ENCODE measurements around the gene ELOVL2.
"Not testable (repeated sequence)": the region's sequence is repeated elsewhere in the genome, so short reads cannot be mapped to it uniquely, and the experiment has no call there.

The ELOVL2 gene

DNA sequence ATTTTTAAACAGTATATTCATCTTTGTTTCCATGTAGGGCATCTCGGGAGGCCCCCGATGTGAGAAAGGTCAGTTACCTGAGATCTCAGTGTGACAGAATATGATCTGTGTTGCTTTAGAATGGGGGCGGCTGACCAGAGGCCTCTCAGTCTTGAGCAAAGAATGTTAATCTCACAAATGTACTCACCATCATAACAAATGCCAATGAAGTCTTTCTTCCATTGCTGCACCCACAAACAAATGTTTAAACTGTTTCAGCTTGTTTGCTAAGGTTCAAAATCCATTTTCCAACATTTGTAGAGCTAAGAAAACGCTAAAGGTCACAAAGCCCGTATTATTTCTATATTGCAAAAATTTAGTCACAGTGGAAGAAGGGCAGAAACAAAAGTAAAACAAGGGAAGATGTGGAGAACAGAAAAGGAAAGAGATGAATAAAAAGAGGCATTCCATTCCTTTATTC is 31.8 kb downstream of the ELOVL2 start:
- Histone ChIP-seq H3K4me1 (ENCODE audit: control insufficient read depth, insufficient read depth, low read length, poor library complexity, severe bottlenecking) (no peaks in the 10 kb centered on the region), H3K9me3 (ENCODE audit: control insufficient read depth, low read length) (no peaks in the 10 kb centered on the region), H3K4me3 (ENCODE audit: insufficient read depth, low read depth, low read length, poor library complexity, severe bottlenecking) (no peak overlapping the region), H3K27me3 (replicated peaks; ENCODE audit: control insufficient read depth, insufficient read depth, low read length, poor library complexity, severe bottlenecking) (no peaks in the 10 kb centered on the region), H3K27ac (ENCODE audit: insufficient read depth, low read length, poor library complexity, severe bottlenecking) (no peak overlapping the region), H3K36me3 (ENCODE audit: control insufficient read depth, insufficient read depth, low read length) (no peaks in the 10 kb centered on the region)
- DNase-seq = no peak

DNA sequence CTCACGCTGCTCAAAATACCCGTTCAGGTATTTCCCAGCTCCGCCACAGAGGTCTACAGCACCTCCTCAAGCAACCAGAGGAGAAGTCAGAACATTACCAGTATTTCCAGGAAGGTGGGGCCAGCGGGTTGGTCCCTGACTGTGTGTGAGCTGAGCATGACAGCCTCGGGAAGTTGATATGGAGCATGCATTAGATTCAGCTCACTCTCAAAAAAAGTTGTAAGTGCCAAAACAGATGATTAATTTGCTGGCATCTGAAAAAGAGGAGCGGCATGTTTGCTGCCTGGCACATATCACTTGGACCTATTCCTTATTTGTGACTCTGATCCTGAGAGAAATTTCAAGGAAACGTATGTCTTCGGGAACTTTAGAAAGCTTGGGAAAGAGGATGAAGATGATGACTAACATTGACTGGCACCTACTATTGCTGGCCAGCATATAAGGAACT is 32.3 kb downstream of the ELOVL2 start:
- Histone ChIP-seq H3K9me3 (ENCODE audit: control insufficient read depth, low read length) (no peaks in the 10 kb centered on the region), H3K36me3 (ENCODE audit: control insufficient read depth, insufficient read depth, low read length) (no peaks in the 10 kb centered on the region), H3K4me3 (ENCODE audit: insufficient read depth, low read depth, low read length, poor library complexity, severe bottlenecking) (no peak overlapping the region), H3K4me1 (ENCODE audit: control insufficient read depth, insufficient read depth, low read length, poor library complexity, severe bottlenecking) (no peaks in the 10 kb centered on the region), H3K27me3 (replicated peaks; ENCODE audit: control insufficient read depth, insufficient read depth, low read length, poor library complexity, severe bottlenecking) (no peaks in the 10 kb centered on the region), H3K27ac (ENCODE audit: insufficient read depth, low read length, poor library complexity, severe bottlenecking) (no peak overlapping the region)
- DNase-seq = no peak

DNA sequence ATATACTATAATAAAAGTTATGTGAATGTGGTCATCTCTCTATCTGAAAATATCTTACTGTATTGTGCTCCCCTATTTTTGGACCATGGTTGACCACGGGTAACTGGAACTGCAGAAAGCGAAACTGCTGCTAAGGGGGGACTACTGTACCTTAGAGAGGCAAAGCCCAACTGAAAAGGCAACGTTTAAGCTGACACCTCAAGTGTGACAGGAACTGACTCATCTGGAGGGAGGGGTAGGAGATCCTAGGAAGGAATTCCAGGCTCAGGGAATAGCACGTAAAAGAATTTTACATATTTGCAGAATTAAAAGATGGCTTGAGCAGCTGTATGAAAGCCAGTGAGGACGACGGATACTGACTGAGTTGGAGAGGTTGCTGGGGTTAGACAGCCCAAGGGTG is 34.8 kb downstream of the ELOVL2 start:
- no peak for DNase-seq
- H3K27ac ChIP-seq (ENCODE audit: insufficient read depth, low read length, poor library complexity, severe bottlenecking) = no peak overlapping the region
- no peaks in the 10 kb centered on the region for H3K4me1 ChIP-seq (ENCODE audit: control insufficient read depth, insufficient read depth, low read length, poor library complexity, severe bottlenecking)
- H3K4me3 ChIP-seq (ENCODE audit: insufficient read depth, low read depth, low read length, poor library complexity, severe bottlenecking) = no peak overlapping the region
- no peaks in the 10 kb centered on the region for H3K9me3 ChIP-seq (ENCODE audit: control insufficient read depth, low read length)
- H3K27me3 ChIP-seq (replicated peaks; ENCODE audit: control insufficient read depth, insufficient read depth, low read length, poor library complexity, severe bottlenecking) = no peaks in the 10 kb centered on the region
- no peaks in the 10 kb centered on the region for H3K36me3 ChIP-seq (ENCODE audit: control insufficient read depth, insufficient read depth, low read length)

DNA sequence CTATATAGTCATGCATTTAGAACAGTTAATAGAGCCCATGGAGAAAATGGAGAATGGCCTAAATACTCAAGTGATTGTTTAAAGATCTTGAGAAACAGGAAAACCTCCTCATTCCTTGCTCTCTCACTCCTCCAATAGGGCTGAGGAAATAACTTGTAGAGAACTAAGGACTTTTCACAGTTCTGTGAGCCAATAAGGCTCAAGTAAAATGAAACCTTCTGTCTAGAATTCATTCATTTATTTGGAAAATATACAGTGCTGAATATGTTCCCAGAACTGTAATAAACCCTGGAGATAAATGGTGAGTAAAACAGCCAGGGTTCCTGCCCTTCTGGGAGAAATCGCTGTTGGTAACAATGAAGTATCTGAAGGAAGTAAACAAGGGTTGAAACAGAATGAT is 35.3 kb downstream of the ELOVL2 start:
- Histone ChIP-seq H3K9me3 (ENCODE audit: control insufficient read depth, low read length) (no peaks in the 10 kb centered on the region), H3K27me3 (replicated peaks; ENCODE audit: control insufficient read depth, insufficient read depth, low read length, poor library complexity, severe bottlenecking) (no peaks in the 10 kb centered on the region), H3K4me3 (ENCODE audit: insufficient read depth, low read depth, low read length, poor library complexity, severe bottlenecking) (no peak overlapping the region), H3K36me3 (ENCODE audit: control insufficient read depth, insufficient read depth, low read length) (no peaks in the 10 kb centered on the region), H3K27ac (ENCODE audit: insufficient read depth, low read length, poor library complexity, severe bottlenecking) (no peak overlapping the region), H3K4me1 (ENCODE audit: control insufficient read depth, insufficient read depth, low read length, poor library complexity, severe bottlenecking) (no peaks in the 10 kb centered on the region)
- DNase-seq = no peak

DNA sequence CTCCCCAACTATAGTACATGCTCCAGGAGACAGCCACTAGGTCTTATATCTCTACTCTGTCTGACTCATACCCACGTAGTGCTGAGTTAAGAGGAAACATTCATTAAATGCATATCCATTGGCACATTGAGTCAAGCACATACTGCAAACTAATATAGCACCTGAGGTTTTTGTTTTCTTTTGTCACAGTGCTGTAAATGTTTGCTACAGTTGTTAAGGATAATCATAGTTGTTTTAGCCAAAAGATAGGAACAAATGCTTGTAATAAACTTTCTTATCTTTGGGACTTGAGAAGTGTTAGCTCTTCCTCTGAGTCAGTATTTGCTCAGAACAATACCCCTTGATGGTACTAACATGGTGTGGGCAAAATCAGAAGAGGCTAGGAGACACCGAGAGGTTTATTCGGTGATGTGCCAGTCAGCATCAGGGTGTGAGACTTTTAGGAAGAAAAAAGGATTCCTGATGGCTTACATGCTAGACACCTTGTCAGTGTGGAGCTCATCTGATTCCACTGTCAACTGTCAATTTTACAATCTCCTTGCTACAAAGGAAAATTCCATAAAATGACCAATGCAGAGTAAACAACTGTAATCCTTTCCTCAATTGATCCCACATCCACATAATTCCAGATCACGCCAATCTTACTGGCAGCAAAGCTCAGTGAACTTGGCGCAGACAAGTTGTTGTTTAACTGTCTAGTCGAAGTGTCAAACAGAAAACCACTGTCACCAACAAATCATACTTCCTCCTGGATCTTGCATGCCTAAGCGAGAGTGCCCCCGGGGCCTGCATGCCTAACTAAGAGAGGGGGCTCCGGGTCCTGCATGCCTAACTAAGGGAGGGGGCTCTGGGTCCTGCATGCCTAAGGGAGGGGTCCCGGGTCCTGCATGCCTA is 36.1 kb downstream of the ELOVL2 start:
- Histone ChIP-seq H3K9me3 (ENCODE audit: control insufficient read depth, low read length) (no peaks in the 10 kb centered on the region), H3K36me3 (ENCODE audit: control insufficient read depth, insufficient read depth, low read length) (no peaks in the 10 kb centered on the region), H3K27me3 (replicated peaks; ENCODE audit: control insufficient read depth, insufficient read depth, low read length, poor library complexity, severe bottlenecking) (no peaks in the 10 kb centered on the region), H3K4me3 (ENCODE audit: insufficient read depth, low read depth, low read length, poor library complexity, severe bottlenecking) (no peak overlapping the region), H3K27ac (ENCODE audit: insufficient read depth, low read length, poor library complexity, severe bottlenecking) (no peak overlapping the region), H3K4me1 (ENCODE audit: control insufficient read depth, insufficient read depth, low read length, poor library complexity, severe bottlenecking) (no peaks in the 10 kb centered on the region)
- DNase-seq = no peak

DNA sequence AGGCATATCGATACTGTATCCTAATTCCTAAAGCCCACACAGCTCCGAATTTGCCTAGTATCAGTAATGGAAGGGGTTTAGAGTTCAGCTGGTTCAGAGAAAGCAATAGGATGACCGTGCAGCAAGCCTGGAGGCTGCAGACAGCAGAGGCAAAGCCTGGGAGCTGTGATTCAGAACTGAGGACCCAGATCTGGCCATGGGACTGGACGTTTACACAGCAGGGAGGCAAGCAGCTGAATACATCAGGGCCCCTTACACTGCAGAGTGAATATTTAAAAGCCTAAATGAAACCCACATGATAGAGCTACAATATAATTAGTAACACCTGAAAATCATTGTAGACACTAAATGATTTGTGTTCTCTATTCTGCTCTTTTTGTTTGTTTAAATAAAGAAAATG is 38.0 kb downstream of the ELOVL2 start:
- Histone ChIP-seq H3K4me3 (ENCODE audit: insufficient read depth, low read depth, low read length, poor library complexity, severe bottlenecking) (no peak overlapping the region), H3K9me3 (ENCODE audit: control insufficient read depth, low read length) (no peaks in the 10 kb centered on the region), H3K27me3 (replicated peaks; ENCODE audit: control insufficient read depth, insufficient read depth, low read length, poor library complexity, severe bottlenecking) (no peaks in the 10 kb centered on the region), H3K36me3 (ENCODE audit: control insufficient read depth, insufficient read depth, low read length) (no peaks in the 10 kb centered on the region), H3K4me1 (ENCODE audit: control insufficient read depth, insufficient read depth, low read length, poor library complexity, severe bottlenecking) (no peaks in the 10 kb centered on the region), H3K27ac (ENCODE audit: insufficient read depth, low read length, poor library complexity, severe bottlenecking) (no peak overlapping the region)
- no peak for DNase-seq

DNA sequence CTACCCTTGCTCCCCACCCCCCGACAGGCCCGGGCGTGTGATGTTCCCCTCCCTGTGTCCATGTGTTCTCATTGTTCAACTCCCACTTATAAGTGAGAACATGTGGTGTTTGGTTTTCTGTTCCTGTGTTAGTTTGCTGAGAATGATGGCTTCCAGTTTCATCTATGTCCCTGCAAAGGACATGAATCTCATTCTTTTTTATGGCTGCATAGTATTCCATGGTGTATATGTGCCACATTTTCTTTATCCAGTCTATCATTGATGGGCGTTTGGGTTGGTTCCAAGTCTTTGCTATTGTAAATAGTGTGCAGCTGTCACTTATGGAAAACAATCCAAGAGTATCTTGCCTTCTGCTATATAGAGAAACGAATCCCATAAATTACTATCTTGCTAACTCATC is 40.8 kb downstream of the ELOVL2 start:
- H3K4me1 ChIP-seq (ENCODE audit: control insufficient read depth, insufficient read depth, low read length, poor library complexity, severe bottlenecking); H3K27ac ChIP-seq (ENCODE audit: insufficient read depth, low read length, poor library complexity, severe bottlenecking); H3K36me3 ChIP-seq (ENCODE audit: control insufficient read depth, insufficient read depth, low read length); DNase-seq; H3K27me3 ChIP-seq (replicated peaks; ENCODE audit: control insufficient read depth, insufficient read depth, low read length, poor library complexity, severe bottlenecking); H3K4me3 ChIP-seq (ENCODE audit: insufficient read depth, low read depth, low read length, poor library complexity, severe bottlenecking); H3K9me3 ChIP-seq (ENCODE audit: control insufficient read depth, low read length): not testable (repeated sequence)

DNA sequence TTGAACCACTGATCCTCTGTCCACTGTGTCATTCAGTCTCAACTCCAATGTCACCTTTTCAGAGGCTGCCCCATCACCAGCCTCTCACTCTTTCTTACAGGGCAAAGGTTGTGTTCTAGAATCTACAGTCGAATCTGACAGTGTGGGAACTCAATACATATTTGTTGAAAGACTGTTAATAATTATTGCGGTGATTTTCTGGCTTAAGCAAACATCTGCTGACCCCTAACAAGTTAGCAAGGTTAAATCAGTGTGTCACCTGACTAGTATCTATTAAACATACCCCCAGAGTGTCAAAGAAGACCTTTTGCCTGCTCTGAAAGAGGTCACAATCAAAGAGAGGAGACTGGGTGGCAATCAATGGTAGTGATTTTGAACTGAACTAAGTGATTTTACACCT is 41.9 kb downstream of the ELOVL2 start:
- Histone ChIP-seq H3K27ac (ENCODE audit: insufficient read depth, low read length, poor library complexity, severe bottlenecking) (no peak overlapping the region), H3K27me3 (replicated peaks; ENCODE audit: control insufficient read depth, insufficient read depth, low read length, poor library complexity, severe bottlenecking) (no peaks in the 10 kb centered on the region), H3K4me3 (ENCODE audit: insufficient read depth, low read depth, low read length, poor library complexity, severe bottlenecking) (no peak overlapping the region), H3K4me1 (ENCODE audit: control insufficient read depth, insufficient read depth, low read length, poor library complexity, severe bottlenecking) (no peaks in the 10 kb centered on the region), H3K9me3 (ENCODE audit: control insufficient read depth, low read length) (no peaks in the 10 kb centered on the region), H3K36me3 (ENCODE audit: control insufficient read depth, insufficient read depth, low read length) (no peaks in the 10 kb centered on the region)
- no peak for DNase-seq

DNA sequence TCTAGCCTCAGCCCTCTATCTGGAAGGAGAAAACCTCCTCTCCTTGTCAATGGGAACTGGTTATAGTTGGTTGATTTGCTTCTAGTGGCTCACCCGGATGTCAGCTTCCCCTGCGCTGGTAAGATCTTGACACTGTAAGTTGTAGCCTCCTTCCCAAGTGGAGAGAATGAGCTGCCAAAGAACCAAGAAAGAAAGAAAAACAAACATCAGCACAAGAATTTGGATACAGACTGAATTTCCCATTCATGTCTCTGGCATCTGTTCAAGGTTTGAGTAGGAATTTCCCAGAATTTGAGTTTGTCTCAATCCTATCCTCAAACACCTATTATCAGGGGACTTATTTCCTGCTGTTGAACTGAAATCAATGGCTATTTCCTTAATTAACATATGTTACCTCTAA is 44.1 kb downstream of the ELOVL2 start:
- Histone ChIP-seq H3K9me3 (ENCODE audit: control insufficient read depth, low read length) (no peaks in the 10 kb centered on the region), H3K27ac (ENCODE audit: insufficient read depth, low read length, poor library complexity, severe bottlenecking) (no peak overlapping the region), H3K27me3 (replicated peaks; ENCODE audit: control insufficient read depth, insufficient read depth, low read length, poor library complexity, severe bottlenecking) (no peaks in the 10 kb centered on the region), H3K4me1 (ENCODE audit: control insufficient read depth, insufficient read depth, low read length, poor library complexity, severe bottlenecking) (no peaks in the 10 kb centered on the region), H3K4me3 (ENCODE audit: insufficient read depth, low read depth, low read length, poor library complexity, severe bottlenecking) (no peak overlapping the region), H3K36me3 (ENCODE audit: control insufficient read depth, insufficient read depth, low read length) (no peaks in the 10 kb centered on the region)
- DNase-seq = no peak

DNA sequence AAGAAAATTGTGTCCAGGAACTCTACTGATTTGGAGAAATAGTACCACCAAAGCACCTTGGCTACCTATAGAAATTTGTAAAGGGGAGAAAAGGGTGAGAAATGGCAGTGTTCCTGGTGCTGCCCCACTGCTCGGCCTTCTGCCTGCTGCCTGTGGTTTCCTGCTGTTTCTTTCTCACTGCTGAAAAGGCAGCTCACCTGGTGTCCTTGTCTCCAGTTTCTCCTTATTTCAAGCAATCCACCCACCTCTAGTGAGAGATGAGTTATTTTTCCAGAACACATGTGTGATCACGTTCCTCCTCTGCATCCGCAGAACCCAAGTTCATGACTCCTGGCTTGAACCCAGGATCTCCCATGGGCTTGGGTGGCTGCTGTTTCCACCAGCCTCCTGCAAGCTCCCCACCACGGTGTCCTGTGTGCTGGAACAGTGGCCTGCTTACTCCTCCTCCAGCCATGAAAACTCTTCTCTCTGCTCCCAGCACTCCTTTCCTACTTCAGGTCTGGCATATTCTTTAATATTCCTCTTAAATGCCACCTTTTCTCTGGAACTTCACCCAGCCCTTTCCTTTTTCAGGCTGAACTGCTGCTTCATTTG is 48.9 kb downstream of the ELOVL2 start:
- Histone ChIP-seq H3K36me3 (ENCODE audit: control insufficient read depth, insufficient read depth, low read length) (no peaks in the 10 kb centered on the region), H3K27ac (ENCODE audit: insufficient read depth, low read length, poor library complexity, severe bottlenecking) (no peak overlapping the region), H3K9me3 (ENCODE audit: control insufficient read depth, low read length) (no peaks in the 10 kb centered on the region), H3K4me3 (ENCODE audit: insufficient read depth, low read depth, low read length, poor library complexity, severe bottlenecking) (no peak overlapping the region), H3K4me1 (ENCODE audit: control insufficient read depth, insufficient read depth, low read length, poor library complexity, severe bottlenecking) (no peaks in the 10 kb centered on the region), H3K27me3 (replicated peaks; ENCODE audit: control insufficient read depth, insufficient read depth, low read length, poor library complexity, severe bottlenecking) (no peaks in the 10 kb centered on the region)
- DNase-seq = no peak

Data from effector memory CD4-positive, alpha-beta T cell (primary cell).